ENCODE results near the gene MYO18B. TPM values are rescaled to one million over a fixed set of nuclear protein-coding genes. Genes with fewer than 3 reads are reported as not detected.
"Not testable (repeated sequence)": the region's sequence is repeated elsewhere in the genome, so short reads cannot be mapped to it uniquely, and the experiment has no call there.

The MYO18B gene
- total RNA-seq, 1 donor: under 0.01 TPM

DNA sequence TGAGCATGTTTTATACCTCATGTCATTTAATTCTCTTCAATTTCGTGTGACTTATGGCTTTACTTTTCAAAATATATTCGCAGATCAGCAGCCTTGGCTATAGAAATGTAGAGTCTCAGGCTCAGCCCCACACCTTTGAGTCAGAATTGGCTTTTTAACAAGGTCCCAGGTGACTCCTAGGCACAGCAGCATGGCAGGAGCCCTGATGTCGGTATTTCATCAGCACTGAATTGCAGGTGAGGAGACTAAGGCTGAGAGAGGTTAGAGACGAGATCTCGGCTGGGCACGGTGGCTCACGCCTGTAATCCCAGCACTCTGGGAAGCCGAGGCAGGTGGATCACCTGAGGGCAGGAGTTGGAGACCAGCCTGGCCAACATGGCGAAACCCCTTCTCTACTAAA, 230.4 kb downstream of the MYO18B start:
- TF ChIP-seq, protein P1, sequence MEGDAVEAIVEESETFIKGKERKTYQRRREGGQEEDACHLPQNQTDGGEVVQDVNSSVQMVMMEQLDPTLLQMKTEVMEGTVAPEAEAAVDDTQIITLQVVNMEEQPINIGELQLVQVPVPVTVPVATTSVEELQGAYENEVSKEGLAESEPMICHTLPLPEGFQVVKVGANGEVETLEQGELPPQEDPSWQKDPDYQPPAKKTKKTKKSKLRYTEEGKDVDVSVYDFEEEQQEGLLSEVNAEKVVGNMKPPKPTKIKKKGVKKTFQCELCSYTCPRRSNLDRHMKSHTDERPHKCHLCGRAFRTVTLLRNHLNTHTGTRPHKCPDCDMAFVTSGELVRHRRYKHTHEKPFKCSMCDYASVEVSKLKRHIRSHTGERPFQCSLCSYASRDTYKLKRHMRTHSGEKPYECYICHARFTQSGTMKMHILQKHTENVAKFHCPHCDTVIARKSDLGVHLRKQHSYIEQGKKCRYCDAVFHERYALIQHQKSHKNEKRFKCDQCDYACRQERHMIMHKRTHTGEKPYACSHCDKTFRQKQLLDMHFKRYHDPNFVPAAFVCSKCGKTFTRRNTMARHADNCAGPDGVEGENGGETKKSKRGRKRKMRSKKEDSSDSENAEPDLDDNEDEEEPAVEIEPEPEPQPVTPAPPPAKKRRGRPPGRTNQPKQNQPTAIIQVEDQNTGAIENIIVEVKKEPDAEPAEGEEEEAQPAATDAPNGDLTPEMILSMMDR (IDR thresholded peaks at IDR 0.05; ENCODE audit: insufficient read depth, low read depth, low read length): no peak
- no peak overlapping the region for H3K4me3 ChIP-seq (ENCODE audit: low read depth, low read length)
- DNase-seq (ENCODE audit: low read depth): no peak

DNA sequence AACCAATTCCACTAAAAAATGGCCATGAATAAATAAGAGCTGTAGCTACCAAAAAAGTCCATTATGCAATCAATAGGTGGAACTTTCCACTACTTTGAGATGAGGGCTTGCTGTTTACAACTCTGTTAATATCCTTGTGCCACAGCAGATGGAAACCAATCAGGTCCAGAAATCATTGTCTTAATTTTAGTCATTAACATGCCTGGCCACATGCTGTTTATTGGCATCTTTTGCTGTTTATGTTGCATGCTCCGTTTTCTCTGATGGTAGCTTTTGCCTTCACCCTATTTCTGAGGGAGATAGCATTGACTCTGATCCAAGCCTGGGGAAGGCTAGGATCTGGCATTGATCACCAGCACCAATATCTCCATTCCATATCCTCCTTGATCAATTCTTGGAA, 234.4 kb downstream of the MYO18B start:
- no peak overlapping the region for H3K4me3 ChIP-seq (ENCODE audit: low read depth, low read length)
- TF ChIP-seq, protein P1 (IDR thresholded peaks at IDR 0.05; ENCODE audit: insufficient read depth, low read depth, low read length): no peak

DNA sequence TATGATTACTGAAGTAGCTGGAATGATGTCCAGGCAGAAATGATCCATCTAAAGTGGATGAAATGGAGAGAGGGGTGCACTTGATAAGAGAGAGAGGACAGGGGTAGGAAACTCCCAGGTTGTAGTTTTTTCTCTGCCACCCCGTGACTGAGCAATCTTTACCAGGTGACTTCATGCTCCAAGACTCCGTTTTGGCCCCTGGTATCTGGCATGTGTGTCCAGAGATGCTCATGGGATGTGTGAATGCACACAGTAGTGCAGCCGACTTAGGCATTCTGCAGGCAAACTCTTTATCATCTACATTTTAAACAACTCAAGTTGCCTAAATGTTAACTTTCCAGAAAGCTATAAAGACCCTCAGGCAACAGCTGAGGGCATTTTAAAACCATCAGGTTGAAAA, 238.0 kb downstream of the MYO18B start:
- H3K4me3 ChIP-seq (ENCODE audit: low read depth, low read length): no peak overlapping the region
- DNase-seq (ENCODE audit: low read depth): no peak
- TF ChIP-seq, protein P1 (IDR thresholded peaks at IDR 0.05; ENCODE audit: insufficient read depth, low read depth, low read length): no peak

More for the DNA sequence above, 234.4 kb downstream of the MYO18B start:
- DNase-seq (ENCODE audit: low read depth): no peak

DNA sequence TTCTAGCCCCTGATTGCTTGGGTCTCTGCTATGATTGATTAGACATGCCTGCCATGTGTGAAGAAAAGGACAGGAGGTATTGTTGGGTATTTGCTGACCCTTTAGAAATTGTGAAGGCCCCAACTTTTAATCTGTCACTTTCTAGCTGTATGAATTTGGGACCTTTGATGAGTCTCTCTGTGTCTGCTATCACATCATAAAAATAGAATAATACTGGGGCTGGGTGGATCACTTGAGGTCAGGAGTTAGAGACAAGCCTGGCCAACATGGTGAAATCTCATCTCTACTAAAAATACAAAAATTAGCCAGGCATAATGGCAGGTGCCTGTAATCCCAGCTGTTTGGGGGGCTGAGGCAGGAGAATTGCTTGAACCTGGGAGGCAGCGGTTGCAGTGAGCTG, 242.9 kb downstream of the MYO18B start:
- not testable (repeated sequence) for H3K4me3 ChIP-seq (ENCODE audit: low read depth, low read length); DNase-seq (ENCODE audit: low read depth)

DNA sequence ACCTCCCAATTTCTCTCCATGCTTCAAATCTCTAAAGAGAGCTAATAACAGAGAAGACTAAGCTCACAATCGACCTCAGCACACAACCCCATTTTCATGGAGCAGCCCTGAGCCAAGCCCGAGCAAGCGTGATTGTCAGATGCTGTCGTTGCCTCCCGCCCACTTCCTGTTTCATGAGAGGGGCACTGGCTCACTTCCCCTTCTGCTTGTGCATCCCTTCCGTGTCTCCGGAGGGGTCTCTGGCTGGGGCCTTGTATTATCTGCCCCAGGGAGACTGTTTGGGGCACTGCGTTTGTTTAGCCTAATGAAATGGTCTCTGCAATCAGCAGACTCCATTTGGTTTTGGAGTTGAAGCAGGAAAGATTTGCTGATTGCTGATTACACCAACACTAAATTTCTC, 246.0 kb downstream of the MYO18B start:
- TF ChIP-seq, protein P1 (IDR thresholded peaks at IDR 0.05; ENCODE audit: insufficient read depth, low read depth, low read length): no peak
- H3K4me3 ChIP-seq (ENCODE audit: low read depth, low read length): no peak overlapping the region
- no peak for DNase-seq (ENCODE audit: low read depth)

DNA sequence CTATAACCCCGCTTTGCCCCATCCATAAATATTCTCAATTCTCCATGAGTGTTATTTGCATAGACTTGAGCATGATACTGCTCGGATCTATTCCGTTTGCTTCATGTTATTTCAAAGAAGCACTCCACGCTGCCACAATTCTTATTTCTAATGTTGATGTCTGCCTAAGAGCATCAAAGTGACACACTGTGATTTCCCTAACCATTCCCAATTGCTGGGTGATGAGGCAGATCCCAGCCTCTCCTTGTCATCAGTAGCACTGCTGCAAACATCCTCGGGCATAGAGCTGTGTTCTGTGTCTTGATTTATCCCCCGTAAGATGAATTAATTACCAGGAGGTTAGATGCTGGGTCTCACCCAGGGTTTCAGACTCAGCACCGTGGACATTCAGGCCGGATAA, 249.0 kb downstream of the MYO18B start:
- H3K4me3 ChIP-seq (ENCODE audit: low read depth, low read length): no peak overlapping the region
- no peak for DNase-seq (ENCODE audit: low read depth)
- TF ChIP-seq, protein P1 (IDR thresholded peaks at IDR 0.05; ENCODE audit: insufficient read depth, low read depth, low read length): no peak

DNA sequence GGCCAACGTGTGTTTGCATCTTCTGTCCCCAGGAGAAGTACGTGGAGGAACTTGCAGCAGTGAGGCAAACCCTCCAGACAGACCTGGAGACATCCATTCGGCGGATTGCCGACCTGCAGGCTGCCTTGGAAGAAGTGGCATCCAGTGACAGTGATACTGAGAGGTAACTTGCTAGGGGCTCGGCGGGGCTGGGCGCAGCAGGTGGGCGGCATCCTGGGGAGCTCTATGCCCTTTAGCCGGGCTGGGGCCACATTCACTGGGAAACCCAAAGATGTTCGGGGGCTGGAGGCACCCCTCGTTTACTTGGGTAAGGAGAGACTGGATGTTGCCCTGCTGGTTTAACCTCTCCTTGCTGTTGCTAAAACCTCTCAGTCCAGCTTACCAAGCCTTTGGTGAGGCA, 250.3 kb downstream of the MYO18B start:
- TF ChIP-seq, protein P1 (IDR thresholded peaks at IDR 0.05; ENCODE audit: insufficient read depth, low read depth, low read length): no peak

More for the DNA sequence above, 250.3 kb downstream of the MYO18B start:
- DNase-seq (ENCODE audit: low read depth): no peak
- no peak overlapping the region for H3K4me3 ChIP-seq (ENCODE audit: low read depth, low read length)
